Body of pancreas (tissue), 4 donors: ENCODE data around the gene C2CD5. TPM values are rescaled to one million over a fixed set of nuclear protein-coding genes. Genes with fewer than 3 reads are reported as not detected.

Source experiments
- ATAC-seq: fragments of 150-250 bp; one replicate; pipeline ENCODE4 v1.9.1; 2016
- DNase-seq, 4 donors: peaks; one replicate each; pipeline ENCODE4 v3.0.0-alpha.2; 2019
- H3K27ac ChIP-seq, 4 donors: fragments of 200-600 bp; sonication (generic); 1 replicate in 3 of 4; 2 replicates in 1 of 4; pipeline versions ENCODE4 v1.5.1 to v1.6.1; 2016 to 2019; ENCODE audit warnings: mild to moderate bottlenecking in 1 of 4, mixed read lengths in 1 of 4, moderate library complexity in 1 of 4
- H3K27me3 ChIP-seq, 2 donors: fragments of 200-600 bp; sonication (generic); one replicate each; pipeline ENCODE4 v1.6.0; 2016; ENCODE audit warnings: mild to moderate bottlenecking in 1 of 2
- H3K36me3 ChIP-seq, 2 donors: fragments of 200-600 bp; sonication (generic); replicated peaks in 1 of 2; 2 replicates each; pipeline ENCODE4 v1.5.1; 2016; ENCODE audit warnings: low read depth in 2 of 2; ENCODE audit not compliant: insufficient read depth in 1 of 2
- H3K4me1 ChIP-seq: fragments of 200-600 bp; sonication (generic); one replicate; pipeline ENCODE4 v1.6.0; 2016
- H3K4me3 ChIP-seq, 2 donors: fragments of 200-600 bp; sonication (generic); 1 replicate in 1 of 2; 2 replicates in 1 of 2; pipeline ENCODE4 v1.5.1; 2016 to 2019
- H3K9me3 ChIP-seq, 3 donors: fragments of 200-600 bp; sonication (generic); 1 replicate in 2 of 3; 2 replicates in 1 of 3; pipeline ENCODE4 v1.5.1; 2016
- POLR2A ChIP-seq, 3 donors: fragments of 450-650 bp; IDR thresholded peaks; one replicate each; pipeline ENCODE4 v1.6.1; 2016; ENCODE audit warnings: antibody characterized with exemption in 3 of 3, mild to moderate bottlenecking in 2 of 3
- WGBS, 2 donors: methylation state at CpG; one replicate each; pipeline ENCODE4 v1.1.5; 2017; 5-methylcytosine and 5-hydroxymethylcytosine counted together
- intact Hi-C: fragments of 100-400 bp; cut with DNase I; formaldehyde crosslinking; loops from one replicate; pipeline ENCODE4 v1.15.1; 2023
- total RNA-seq, 2 donors: library from RNA; depleted of rRNA; stranded (reverse); fragments of >200 nt; gene quantifications; one replicate each; pipeline ENCODE4 v1.1.0, GENCODE V29; 2016
- TF ChIP-seq, protein P1 (sequence below), 7 experiments: fragments of 450-650 bp in 4 of 7; fragments of 200-600 bp in 3 of 7; sonication (generic) in 3 of 7; IDR thresholded peaks; one replicate each; pipeline ENCODE4 v1.5.1; 2016 to 2019; ENCODE audit warnings: antibody characterized with exemption in 7 of 7

C2CD5 gene
- total RNA-seq, 2 donors from 2014 or later, result 12.2 to 32.9 TPM

DNA sequence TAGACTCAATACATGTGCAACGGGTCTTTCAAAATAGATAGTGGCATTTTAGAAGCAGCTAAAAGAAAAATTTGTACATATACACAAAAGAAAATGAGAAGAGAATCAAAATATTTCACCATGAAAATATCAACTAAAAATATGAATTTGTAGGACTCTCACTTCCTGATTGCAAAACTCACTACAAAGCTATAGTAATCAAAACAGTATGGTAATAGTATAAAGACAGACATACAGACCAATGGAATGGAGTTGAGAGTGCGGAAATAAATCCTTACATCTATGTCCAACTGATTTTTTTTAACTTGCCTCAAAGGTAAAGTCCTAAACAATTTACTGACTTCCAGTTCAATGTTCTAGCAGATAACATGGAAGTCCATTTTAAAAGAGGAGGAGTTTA lies 13.1 kb downstream of the C2CD5 start:
- Histone ChIP-seq H3K9me3 (no peaks in the 10 kb centered on the region), H3K4me1 (no peaks in the 10 kb centered on the region), H3K4me3 (no peak overlapping the region), H3K27ac (no peak overlapping the region), H3K27me3 (no peaks in the 10 kb centered on the region), H3K36me3 (no peaks in the 10 kb centered on the region)
- TF ChIP-seq POLR2A (IDR thresholded peaks at IDR 0.05), result no peak
- TF ChIP-seq, protein P1, sequence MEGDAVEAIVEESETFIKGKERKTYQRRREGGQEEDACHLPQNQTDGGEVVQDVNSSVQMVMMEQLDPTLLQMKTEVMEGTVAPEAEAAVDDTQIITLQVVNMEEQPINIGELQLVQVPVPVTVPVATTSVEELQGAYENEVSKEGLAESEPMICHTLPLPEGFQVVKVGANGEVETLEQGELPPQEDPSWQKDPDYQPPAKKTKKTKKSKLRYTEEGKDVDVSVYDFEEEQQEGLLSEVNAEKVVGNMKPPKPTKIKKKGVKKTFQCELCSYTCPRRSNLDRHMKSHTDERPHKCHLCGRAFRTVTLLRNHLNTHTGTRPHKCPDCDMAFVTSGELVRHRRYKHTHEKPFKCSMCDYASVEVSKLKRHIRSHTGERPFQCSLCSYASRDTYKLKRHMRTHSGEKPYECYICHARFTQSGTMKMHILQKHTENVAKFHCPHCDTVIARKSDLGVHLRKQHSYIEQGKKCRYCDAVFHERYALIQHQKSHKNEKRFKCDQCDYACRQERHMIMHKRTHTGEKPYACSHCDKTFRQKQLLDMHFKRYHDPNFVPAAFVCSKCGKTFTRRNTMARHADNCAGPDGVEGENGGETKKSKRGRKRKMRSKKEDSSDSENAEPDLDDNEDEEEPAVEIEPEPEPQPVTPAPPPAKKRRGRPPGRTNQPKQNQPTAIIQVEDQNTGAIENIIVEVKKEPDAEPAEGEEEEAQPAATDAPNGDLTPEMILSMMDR (IDR thresholded peaks at IDR 0.05), result no peak
- WGBS, 2 donors, result 95 to 100% methylated on average over 2 of the region's 2 CpGs
- ATAC-seq (no peak), DNase-seq (no peak)
- intact Hi-C loops, result no loop called here

DNA sequence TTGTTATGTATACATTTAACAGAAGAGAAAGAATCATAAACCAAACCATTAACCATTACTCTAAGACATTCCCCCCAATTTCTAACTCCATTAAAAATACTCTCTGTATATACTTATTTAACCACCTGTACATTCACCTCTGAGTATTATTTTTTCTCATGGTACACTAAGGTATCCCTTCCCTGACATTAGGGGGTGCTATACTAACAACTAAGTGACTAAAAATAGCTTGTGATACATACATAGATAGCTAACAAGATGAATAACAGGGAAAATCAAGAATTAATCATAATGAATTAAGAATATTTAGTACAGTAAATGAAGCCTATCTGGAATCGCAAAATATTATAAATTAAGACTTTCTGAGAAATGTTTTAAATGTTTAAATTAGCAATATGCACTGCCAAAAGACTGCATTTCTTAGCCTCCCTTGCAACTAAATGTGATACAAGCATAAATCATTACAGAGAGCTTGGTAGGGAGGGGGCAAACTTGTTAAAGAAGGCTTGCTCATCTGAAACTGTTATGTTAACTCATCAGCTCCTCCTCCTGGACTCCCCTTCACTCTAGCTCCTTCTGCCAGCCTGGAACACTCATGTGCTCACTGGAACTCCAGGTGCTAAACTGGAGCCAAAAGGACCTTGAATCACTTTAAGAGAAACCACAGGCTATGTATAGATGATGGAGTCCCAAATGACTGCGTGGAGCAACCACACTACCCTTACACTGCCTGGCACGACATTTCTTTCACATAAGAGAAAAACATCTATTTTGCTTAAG lies 14.9 kb downstream of the C2CD5 start:
- intact Hi-C loops, result no loop called here
- DNase-seq (no peak), ATAC-seq (no peak)
- TF ChIP-seq POLR2A (IDR thresholded peaks at IDR 0.05), result no peak
- TF ChIP-seq, protein P1 (IDR thresholded peaks at IDR 0.05), result peak in 6 of 7 experiments; percentile 28 to 56 (median 46)
- Histone ChIP-seq H3K4me1 (no peaks in the 10 kb centered on the region), H3K27me3 (no peaks in the 10 kb centered on the region), H3K27ac (no peak overlapping the region), H3K4me3 (no peak overlapping the region), H3K36me3 (no peaks in the 10 kb centered on the region), H3K9me3 (no peaks in the 10 kb centered on the region)
- 89 to 95% methylated on average over 3 of the region's 3 CpGs for WGBS, 2 donors

DNA sequence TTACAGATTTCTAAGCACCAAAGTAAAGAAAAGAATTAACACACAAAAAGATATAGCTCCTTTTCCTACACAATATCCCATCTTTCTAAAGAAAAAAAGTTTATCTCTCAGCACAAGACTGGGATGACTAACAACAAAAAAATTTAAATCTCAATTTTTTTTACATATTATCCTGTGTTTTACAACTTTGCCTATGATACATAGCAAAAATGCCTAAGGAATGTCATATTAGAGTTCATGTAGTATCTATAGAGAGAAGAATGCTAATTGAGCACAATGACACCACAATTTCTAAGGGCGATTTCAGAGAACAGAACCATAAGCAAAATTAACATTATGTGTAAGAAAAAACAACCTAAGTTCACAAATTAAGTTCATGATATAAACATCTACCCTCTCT lies 16.3 kb downstream of the C2CD5 start:
- TF ChIP-seq, protein P1 (IDR thresholded peaks at IDR 0.05), result no peak
- no peak for TF ChIP-seq POLR2A (IDR thresholded peaks at IDR 0.05)
- DNase-seq, result no peak
- no peak for ATAC-seq
- Histone ChIP-seq H3K4me3 (no peak overlapping the region), H3K27ac (no peak overlapping the region), H3K27me3 (no peaks in the 10 kb centered on the region), H3K9me3 (no peaks in the 10 kb centered on the region), H3K4me1 (no peaks in the 10 kb centered on the region), H3K36me3 (peaks cover 0 to 5% of the 10 kb centered on the region in 2 donors)
- intact Hi-C loops, result no loop called here
- 81 to 91% methylated on average over 1 of the region's 1 CpG for WGBS, 2 donors

DNA sequence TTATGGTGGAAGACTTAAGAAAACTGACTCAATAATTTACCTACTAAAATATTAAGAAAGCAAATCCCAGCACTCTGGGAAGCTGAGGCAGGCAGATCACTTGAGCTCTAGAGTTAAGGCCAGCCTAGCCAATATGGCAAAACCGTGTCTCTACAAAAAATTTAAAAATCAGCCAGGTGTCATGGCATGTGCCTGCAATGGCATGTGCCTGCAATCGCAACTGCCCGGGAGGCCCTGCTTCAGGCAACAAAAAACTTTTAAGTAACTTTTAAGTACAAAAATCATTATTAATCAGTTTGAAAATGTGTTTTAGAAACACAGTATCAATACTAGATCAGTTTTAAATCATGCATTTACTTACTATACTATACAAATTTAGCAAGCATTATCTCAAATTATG lies 17.5 kb downstream of the C2CD5 start:
- intact Hi-C loops, result no loop called here
- H3K4me3 ChIP-seq, result no peak overlapping the region
- no peaks in the 10 kb centered on the region for H3K27me3 ChIP-seq
- ATAC-seq, result no peak
- H3K36me3 ChIP-seq, result peaks cover 0 to 5% of the 10 kb centered on the region in 2 donors
- DNase-seq, result no peak
- WGBS, 2 donors, result 92 to 94% methylated on average over 3 of the region's 3 CpGs
- TF ChIP-seq, protein P1 (IDR thresholded peaks at IDR 0.05), result no peak
- TF ChIP-seq POLR2A (IDR thresholded peaks at IDR 0.05), result no peak
- no peaks in the 10 kb centered on the region for H3K9me3 ChIP-seq
- H3K27ac ChIP-seq, result no peak overlapping the region
- no peaks in the 10 kb centered on the region for H3K4me1 ChIP-seq

DNA sequence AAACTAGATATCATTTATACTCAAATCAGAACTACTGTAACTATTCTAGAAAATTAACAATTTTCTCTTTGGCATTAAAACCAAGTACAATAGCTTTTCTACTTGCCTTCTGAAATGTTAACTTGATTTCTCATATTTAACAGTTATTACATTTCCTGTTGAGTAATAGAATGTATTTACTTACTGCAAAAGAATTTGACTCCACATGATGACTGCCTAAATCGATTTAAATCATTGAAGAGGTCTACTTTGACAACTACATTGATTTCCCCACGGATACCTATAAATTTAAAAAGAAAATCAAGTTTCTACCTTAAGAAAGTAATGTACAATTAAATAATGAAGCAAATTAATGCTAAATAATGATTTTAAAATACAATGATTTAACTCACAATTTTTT lies 18.9 kb downstream of the C2CD5 start:
- 55 to 63% methylated on average over 2 of the region's 2 CpGs for WGBS, 2 donors
- TF ChIP-seq POLR2A (IDR thresholded peaks at IDR 0.05), result no peak
- TF ChIP-seq, protein P1 (IDR thresholded peaks at IDR 0.05), result no peak
- Histone ChIP-seq H3K4me1 (no peaks in the 10 kb centered on the region), H3K27me3 (no peaks in the 10 kb centered on the region), H3K4me3 (no peak overlapping the region), H3K36me3 (peaks cover 0 to 5% of the 10 kb centered on the region in 2 donors), H3K9me3 (no peaks in the 10 kb centered on the region), H3K27ac (no peak overlapping the region)
- no peak for ATAC-seq
- no peak for DNase-seq
- intact Hi-C loops, result no loop called here
